ENCODE data around the gene TBCE. TPM values are rescaled to one million over a fixed set of nuclear protein-coding genes. Genes with fewer than 3 reads are reported as not detected.

TBCE gene
- total RNA-seq, 1 donor = 25.5 TPM

- no peak for DNase-seq (ENCODE audit: low read depth)
- TF ChIP-seq CTCF (IDR thresholded peaks at IDR 0.05; ENCODE audit: insufficient read depth, low read length) = no peak
- H3K4me3 ChIP-seq (ENCODE audit: low read depth, low read length) = no peak overlapping the region
These were observed 35.8 kb upstream of the TBCE start for GRCh38 chr1:235331401-235331800.

- DNase-seq (ENCODE audit: low read depth) = no peak
- TF ChIP-seq CTCF (IDR thresholded peaks at IDR 0.05; ENCODE audit: insufficient read depth, low read length) = no peak
These were observed 30.3 kb upstream of the TBCE start for GRCh38 chr1:235336903-235337302.

GRCh38 chr1:235339746-235340145 lies 27.5 kb upstream of the TBCE start:
- no peak overlapping the region for H3K4me3 ChIP-seq (ENCODE audit: low read depth, low read length)
- TF ChIP-seq CTCF (IDR thresholded peaks at IDR 0.05; ENCODE audit: insufficient read depth, low read length) = no peak

More at GRCh38 chr1:235336903-235337302, 30.3 kb upstream of the TBCE start:
- no peak overlapping the region for H3K4me3 ChIP-seq (ENCODE audit: low read depth, low read length)

GRCh38 chr1:235341334-235341733 lies 25.9 kb upstream of the TBCE start:
- H3K4me3 ChIP-seq (ENCODE audit: low read depth, low read length) = no peak overlapping the region
- DNase-seq (ENCODE audit: low read depth) = no peak
- TF ChIP-seq CTCF (IDR thresholded peaks at IDR 0.05; ENCODE audit: insufficient read depth, low read length) = no peak

More at GRCh38 chr1:235339746-235340145, 27.5 kb upstream of the TBCE start:
- DNase-seq (ENCODE audit: low read depth) = no peak

- no peak overlapping the region for H3K4me3 ChIP-seq (ENCODE audit: low read depth, low read length)
- TF ChIP-seq CTCF (IDR thresholded peaks at IDR 0.05; ENCODE audit: insufficient read depth, low read length) = no peak
- DNase-seq (ENCODE audit: low read depth) = no peak
These were observed 25.2 kb upstream of the TBCE start for GRCh38 chr1:235342039-235342438.

- DNase-seq (ENCODE audit: low read depth) = no peak
- no peak overlapping the region for H3K4me3 ChIP-seq (ENCODE audit: low read depth, low read length)
- no peak for TF ChIP-seq CTCF (IDR thresholded peaks at IDR 0.05; ENCODE audit: insufficient read depth, low read length)
These were observed 24.8 kb upstream of the TBCE start for GRCh38 chr1:235342471-235342870.

- no peak for DNase-seq (ENCODE audit: low read depth)
- H3K4me3 ChIP-seq (ENCODE audit: low read depth, low read length) = no peak overlapping the region
- no peak for TF ChIP-seq CTCF (IDR thresholded peaks at IDR 0.05; ENCODE audit: insufficient read depth, low read length)
These were observed 23.5 kb upstream of the TBCE start for GRCh38 chr1:235343726-235344125.

Data from fibroblast of the aortic adventitia (primary cell).